GDM1 (cell line): Measurements from ENCODE around the gene ZNF879.
A peak's percentile ranks its signal among the peaks of the same experiment; 100 is the strongest.

Source experiments
- DNase-seq: peaks from one replicate; lab custom pipeline; 2025; lab: John Stamatoyannopoulos, UW

ZNF879 gene

GRCh38 chr5:179023528-179024189 lies at the start of gene ZNF879:
TSS of gene ZNF879 (plus strand) at chr5:179023804. CDS start at chr5:179025005, 1,201 bp downstream.
- DNase-seq: peak; percentile 90

DNA sequence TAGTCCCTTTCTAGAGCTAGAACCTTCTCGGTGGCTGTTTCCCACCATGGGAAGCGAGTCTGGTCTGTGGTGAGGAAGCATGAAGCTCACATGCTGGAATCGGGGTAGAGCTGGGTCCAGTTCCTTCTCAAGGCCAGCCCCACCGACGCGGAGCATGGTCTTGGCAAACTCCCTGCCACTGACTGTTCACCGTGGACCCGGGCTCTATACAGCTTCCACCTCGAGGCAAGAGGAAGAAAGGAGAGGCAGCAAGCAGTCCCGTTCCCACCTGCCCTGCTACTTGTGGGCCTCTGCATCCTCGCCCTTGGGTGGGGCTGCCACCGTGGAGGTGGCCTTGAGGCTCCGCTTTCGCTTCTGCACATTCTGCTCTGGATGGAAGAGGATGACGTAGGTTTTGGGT lies 42.2 kb upstream of the ZNF879 start:
- no peak for DNase-seq

DNA sequence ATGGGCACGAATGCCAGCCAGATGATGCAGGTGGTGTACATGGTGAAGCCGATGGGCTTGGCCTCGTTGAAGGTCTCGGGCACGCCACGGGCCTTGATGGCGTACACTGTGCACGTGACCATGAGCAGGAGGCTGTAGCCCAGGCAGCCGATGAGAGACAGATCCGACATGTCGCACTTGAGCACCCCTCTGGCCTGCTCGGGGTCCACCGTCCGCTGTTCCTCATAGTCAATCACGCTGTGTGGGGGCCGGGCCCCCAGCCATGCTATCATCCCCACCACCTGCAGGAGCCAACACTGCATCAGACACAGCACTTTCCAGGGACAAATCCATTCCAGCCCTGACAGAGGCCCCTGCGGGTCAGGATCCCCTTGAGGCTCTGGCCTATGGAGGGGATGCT lies 40.7 kb upstream of the ZNF879 start:
- DNase-seq: no peak

- DNase-seq: no peak
Measured at GRCh38 chr5:178983728-178984127, 39.9 kb upstream of the ZNF879 start.

- DNase-seq: no peak
Measured at GRCh38 chr5:178984145-178985072, 39.2 kb upstream of the ZNF879 start.

DNA sequence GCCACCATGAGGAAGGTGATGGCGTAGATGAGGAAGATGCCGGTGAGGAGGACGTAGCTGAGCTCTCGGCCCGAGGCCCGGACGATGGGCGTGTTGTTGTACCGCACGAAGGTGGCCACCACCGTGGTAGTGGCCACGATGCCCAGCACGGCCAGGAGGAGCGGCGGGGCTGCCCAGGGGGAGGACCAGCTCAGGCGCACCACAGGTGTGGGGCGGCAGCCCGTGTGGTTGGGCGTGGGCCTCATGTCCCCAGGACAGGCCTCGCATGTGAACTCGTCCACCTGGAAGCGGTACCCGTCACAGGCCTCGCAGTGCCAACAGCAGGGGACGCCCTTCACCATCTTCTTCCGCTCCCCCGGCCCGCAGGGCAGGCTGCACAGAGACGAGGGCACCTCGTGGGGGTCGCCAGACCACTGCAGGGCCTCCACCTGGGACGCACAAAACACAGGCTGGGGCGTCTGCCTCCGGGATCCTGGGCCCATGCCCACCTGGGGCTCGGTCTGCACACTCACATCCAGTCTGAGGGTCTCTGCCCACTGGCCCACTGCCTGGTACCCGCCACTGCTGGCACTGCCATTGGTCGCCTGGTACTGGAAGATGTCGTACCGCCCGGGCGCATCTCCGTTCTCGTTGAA lies 37.2 kb upstream of the ZNF879 start:
- DNase-seq: no peak

GRCh38 chr5:178988436-178989220 lies 35.0 kb upstream of the ZNF879 start:
- DNase-seq: no peak

GRCh38 chr5:178989311-178989710 lies 34.3 kb upstream of the ZNF879 start:
- DNase-seq: no peak

DNA sequence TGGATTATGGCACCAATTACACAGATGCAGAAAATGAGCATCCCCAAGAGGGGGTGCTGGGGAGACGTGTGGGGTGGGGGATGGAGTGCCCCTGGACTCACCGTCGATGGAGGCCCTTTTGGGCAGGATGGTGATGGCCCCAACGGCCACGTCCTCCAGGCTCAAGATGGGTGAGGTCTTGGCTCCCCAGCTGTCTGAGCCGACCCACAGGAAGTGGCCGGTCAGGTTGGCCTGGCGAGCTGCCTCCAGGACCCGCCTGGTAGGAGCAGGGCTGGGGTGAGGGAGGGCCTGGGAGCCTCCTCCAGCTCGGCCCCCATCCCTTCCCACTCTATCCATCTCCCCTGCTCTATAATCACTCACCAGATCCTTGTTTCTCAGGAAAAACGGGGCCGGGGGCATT lies 33.1 kb upstream of the ZNF879 start:
- no peak for DNase-seq

- DNase-seq: no peak
Measured at GRCh38 chr5:178991190-178992145, 32.1 kb upstream of the ZNF879 start.

DNA sequence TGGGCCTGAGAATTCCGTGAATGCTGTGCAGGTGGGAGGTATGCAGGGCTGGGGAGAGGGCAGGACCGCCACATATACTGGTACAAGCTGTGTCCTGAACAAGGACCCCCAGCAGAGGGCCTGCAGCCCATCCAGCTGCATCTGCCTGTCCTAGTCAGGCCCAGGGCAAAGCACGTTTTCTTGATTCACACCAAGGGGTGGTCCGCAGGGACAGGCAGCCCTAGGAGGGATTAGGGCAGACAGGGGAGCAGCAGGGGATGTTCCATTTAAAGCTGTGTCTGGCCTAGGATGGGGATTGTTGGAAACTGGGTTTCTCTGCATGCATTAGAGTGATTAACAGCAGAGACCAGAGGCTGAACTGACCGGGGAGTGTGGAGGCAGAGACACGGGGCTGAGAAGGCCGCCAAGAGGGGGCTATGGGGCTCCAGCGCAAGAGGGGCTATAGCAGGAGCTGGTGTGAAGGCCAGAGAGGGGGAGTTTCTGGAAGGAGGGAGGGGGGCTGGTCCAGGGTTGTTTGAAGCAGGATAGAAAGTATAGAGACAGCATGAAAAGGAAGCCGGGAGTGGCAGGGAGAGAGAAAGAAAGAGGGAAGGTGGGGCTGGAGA lies 31.2 kb upstream of the ZNF879 start:
- DNase-seq: no peak

- no peak for DNase-seq
Measured at GRCh38 chr5:178993236-178993765, 30.3 kb upstream of the ZNF879 start.

- DNase-seq: no peak
Measured at GRCh38 chr5:178993955-178994579, 29.5 kb upstream of the ZNF879 start.

GRCh38 chr5:178994580-178995340 lies 28.8 kb upstream of the ZNF879 start, which contains the start of gene GRM6:
TSS of gene GRM6 (minus strand) at chr5:178995320. CDS start at chr5:178994944, 376 bp downstream.
- no peak for DNase-seq

GRCh38 chr5:178995341-178995690 lies 28.3 kb upstream of the ZNF879 start:
- no peak for DNase-seq

DNA sequence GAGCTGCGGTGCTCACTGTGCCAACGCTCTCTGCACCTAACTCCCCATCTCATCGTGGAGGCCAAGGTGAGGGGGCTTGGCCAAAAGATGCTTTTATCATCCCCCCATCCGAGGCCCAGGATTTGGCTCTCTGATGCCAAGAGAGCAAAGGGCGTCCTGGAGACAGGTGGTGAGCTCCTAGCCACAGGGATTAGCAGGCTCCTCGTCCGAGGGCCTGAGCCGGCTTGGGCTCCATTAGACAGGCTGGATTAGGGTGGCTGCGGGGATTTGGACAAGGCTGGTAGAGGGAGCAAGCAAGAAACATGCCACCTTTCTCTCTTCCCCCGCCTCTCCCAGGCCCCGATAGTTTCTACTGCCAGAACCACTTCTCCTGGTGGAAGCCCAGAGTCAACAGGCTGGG lies 27.4 kb upstream of the ZNF879 start:
- no peak for DNase-seq

DNA sequence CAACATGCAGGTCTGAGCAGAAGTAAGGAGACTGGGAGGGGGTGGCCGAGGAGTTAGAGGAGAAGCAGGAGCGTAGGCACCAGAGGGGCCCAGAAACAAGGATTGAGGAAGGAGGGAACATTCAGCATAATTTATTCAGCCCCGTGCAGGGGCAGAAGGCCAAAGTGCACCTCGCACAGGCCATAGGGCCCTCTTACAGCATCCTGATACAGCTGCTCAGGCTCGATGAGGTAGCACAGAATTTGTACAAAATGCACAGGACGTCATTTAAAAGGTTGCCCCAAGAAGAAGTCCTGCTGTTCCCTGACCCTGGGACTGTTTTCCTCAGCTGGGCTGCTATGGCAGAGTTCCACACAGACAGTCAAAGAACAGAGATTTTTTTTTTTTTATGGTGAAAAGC lies 26.4 kb upstream of the ZNF879 start:
- no peak for DNase-seq

DNA sequence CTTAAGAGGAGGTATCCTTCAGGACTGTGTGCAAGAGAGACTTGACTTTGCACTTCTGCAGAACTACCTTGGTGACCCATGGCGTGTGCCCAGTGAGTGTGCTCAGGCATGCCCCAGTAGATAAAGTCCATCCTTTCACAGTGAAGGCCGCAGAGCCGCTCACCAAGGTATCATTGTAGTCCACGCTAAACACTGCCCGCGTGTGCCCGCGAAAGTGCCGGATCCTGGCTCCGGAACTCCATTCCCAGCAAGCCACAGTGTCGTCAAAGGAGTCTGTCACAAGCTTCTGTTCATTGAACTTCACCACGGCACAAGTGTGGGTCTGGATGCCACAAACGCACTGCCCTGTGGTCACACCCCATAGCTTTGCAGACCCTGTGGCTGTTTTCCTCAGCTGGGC lies 25.2 kb upstream of the ZNF879 start:
- DNase-seq: no peak

DNA sequence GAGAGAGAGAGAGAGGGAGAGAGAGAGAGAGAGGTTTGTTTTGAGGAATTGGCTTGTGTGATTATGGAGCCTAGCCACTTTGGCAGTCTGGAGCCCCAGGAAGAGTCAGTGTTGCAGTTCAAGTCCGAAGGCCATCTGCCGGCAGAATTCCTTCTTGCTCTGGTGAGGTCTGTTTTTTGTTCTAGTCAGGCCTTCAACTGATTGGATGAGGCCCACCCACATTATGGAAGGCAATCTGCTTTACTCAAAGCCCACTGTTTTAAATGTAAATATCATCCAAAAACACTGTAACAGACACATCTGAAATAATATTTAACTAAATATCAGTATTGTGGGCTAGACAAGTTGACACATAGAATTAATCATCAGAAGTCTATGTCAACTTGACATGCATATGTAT lies 17.0 kb upstream of the ZNF879 start:
- DNase-seq: no peak
